Psoas muscle (tissue), 8 donors: Measurements from ENCODE around the gene SMCR8. TPM values are rescaled to one million over a fixed set of nuclear protein-coding genes. Genes with fewer than 3 reads are reported as not detected.
"Not testable (repeated sequence)": the region's sequence is repeated elsewhere in the genome, so short reads cannot be mapped to it uniquely, and the experiment has no call there.

Experiments used
- ATAC-seq, 4 donors: fragments of 200-7000 bp; cut with Tn5 transposase; one replicate each; pipeline ENCODE4 v1.9.1; 2020; ENCODE audit warnings: moderate library complexity in 3 of 4, mild to moderate bottlenecking in 2 of 4
- DNase-seq, 2 donors: peaks; one replicate each; pipeline ENCODE4 v3.0.0-alpha.2; 2020
- H3K27ac ChIP-seq: fragments of 200-600 bp; one replicate; pipeline ENCODE4 v1.8.0; 2022
- H3K27me3 ChIP-seq, 3 donors: fragments of 200-600 bp in 1 of 3; one replicate each; pipeline versions ENCODE4 v1.6.1 to v1.8.0; 2013 to 2022; ENCODE audit warnings: low read length in 2 of 3, mild to moderate bottlenecking in 2 of 3, moderate library complexity in 1 of 3; ENCODE audit not compliant: insufficient read depth in 3 of 3
- H3K36me3 ChIP-seq, 2 donors: fragments of 200-600 bp in 1 of 2; one replicate each; pipeline versions ENCODE4 v1.6.1 to v1.8.0; 2013 to 2022; ENCODE audit warnings: low read depth in 1 of 2, mild to moderate bottlenecking in 1 of 2, moderate library complexity in 1 of 2; ENCODE audit not compliant: insufficient read depth in 1 of 2
- H3K4me1 ChIP-seq: fragments of 200-600 bp; one replicate; pipeline ENCODE4 v1.8.0; 2022
- H3K4me3 ChIP-seq: fragments of 200-600 bp; one replicate; pipeline ENCODE4 v1.8.0; 2022; ENCODE audit warnings: mild to moderate bottlenecking
- H3K9me3 ChIP-seq: fragments of 200-600 bp; one replicate; pipeline ENCODE4 v1.8.0; 2022
- WGBS, 3 donors: extraction: QIAGEN DNeasy Blood & Tissue Kit; methylation state at CpG; one replicate each; pipeline versions ENCODE4 v1.1.6 to v1.1.7; 2013; 5-methylcytosine and 5-hydroxymethylcytosine counted together
- intact Hi-C, 2 donors: fragments of 100-400 bp; cut with DNase I; formaldehyde crosslinking; loops; one replicate each; pipeline versions ENCODE4 v1.11.0 to v1.14.2; 2022
- polyA plus RNA-seq, 3 donors: library from polyadenylated mRNA; stranded (reverse); fragments of 200-250 nt; gene quantifications; one replicate each; pipeline ENCODE4 v1.2.3, GENCODE V29; 2013
- total RNA-seq, 4 donors: library from RNA; stranded (reverse); fragmentation: NEBNext Ultra II Directional in 2 of 4; extraction: Animal tissue kit (Norgen Biotek cat#: 25700) in 2 of 4; gene quantifications; one replicate each; pipeline versions ENCODE4 v1.2.1 to v1.2.4, GENCODE V29; 2021 to 2023
- TF ChIP-seq, protein P1 (sequence below): fragments of 200-600 bp; IDR thresholded peaks from one replicate; pipeline ENCODE4 v1.8.0; 2022; ENCODE audit warnings: antibody characterized with exemption
- donor health status: healthy with polysubstance abuse.
- donor health status: DM: no; HTN: no; CAD: no; lungs with moderate emphysema.
- donor health status: Bipolar disorder and iron deficiency.
- donor health status: healthy.
- donor health status: DM: yes; HTN: yes; CAD: no.
- donor health status: DM: no; HTN: no; CAD: no.
- donor health status: DM: no; HTN: no; CAD: no.
- donor health status: DM: yes; HTN: yes; CAD: no.

SMCR8 gene
- total and polyA plus RNA-seq, 7 donors, result 3.9 to 23.4 (median 10.7) TPM

DNA sequence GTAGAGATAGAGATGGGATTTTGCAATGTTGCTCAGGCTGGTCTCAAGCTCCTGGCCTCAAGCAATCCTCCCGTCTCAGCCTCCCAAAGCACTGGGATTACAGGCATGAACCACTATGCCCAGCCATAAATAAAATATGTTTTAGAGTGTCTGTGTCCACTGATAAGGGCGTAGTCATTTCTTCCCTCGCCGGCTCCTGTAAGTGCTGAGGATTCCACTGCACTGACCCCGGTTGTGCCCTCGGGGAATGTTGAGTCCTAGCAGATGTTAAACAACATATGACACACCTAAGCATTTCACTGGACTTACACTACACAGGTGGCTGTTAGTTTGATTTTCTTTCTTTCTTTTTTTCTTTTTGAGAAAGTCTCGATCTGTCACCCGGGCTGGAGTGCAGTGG is 53.9 kb downstream of the SMCR8 start:
- no peaks in the 10 kb centered on the region for H3K4me1 ChIP-seq
- DNase-seq, result no peak
- intact Hi-C loops, result no loop called here
- TF ChIP-seq, protein P1, sequence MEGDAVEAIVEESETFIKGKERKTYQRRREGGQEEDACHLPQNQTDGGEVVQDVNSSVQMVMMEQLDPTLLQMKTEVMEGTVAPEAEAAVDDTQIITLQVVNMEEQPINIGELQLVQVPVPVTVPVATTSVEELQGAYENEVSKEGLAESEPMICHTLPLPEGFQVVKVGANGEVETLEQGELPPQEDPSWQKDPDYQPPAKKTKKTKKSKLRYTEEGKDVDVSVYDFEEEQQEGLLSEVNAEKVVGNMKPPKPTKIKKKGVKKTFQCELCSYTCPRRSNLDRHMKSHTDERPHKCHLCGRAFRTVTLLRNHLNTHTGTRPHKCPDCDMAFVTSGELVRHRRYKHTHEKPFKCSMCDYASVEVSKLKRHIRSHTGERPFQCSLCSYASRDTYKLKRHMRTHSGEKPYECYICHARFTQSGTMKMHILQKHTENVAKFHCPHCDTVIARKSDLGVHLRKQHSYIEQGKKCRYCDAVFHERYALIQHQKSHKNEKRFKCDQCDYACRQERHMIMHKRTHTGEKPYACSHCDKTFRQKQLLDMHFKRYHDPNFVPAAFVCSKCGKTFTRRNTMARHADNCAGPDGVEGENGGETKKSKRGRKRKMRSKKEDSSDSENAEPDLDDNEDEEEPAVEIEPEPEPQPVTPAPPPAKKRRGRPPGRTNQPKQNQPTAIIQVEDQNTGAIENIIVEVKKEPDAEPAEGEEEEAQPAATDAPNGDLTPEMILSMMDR, result no peak
- no peak overlapping the region for H3K4me3 ChIP-seq
- no peak overlapping the region for H3K27ac ChIP-seq
- no peaks in the 10 kb centered on the region for H3K36me3 ChIP-seq
- no peaks in the 10 kb centered on the region for H3K9me3 ChIP-seq
- ATAC-seq, result no peak
- 76 to 86% (median 84%) methylated on average over 8 of the region's 8 CpGs for WGBS, 3 donors
- H3K27me3 ChIP-seq, result peaks cover 0 to 3% (median 0%) of the 10 kb centered on the region in 3 donors

DNA sequence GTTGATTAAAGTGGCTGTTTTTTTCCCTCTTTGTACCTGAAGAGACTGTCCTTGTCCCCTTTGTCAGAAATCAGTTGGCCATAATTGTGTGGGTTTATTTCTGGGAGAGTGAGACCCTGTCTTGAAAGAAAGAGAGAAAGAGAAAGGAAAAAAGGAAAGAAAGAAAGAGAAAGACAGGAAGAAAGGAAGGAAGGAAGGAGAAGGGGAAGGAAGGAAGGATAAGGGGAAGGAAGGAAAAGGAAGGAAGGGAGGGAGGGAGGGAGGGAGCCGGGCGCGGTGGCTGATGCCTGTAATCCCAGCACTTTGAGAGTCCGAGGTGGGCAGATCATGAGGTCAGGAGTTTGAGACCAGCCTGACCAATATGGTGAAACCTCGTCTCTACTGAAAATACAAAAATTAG is 55.7 kb downstream of the SMCR8 start:
- Histone ChIP-seq H3K27ac (no peak overlapping the region), H3K27me3 (peaks cover 0 to 3% (median 0%) of the 10 kb centered on the region in 3 donors), H3K4me3 (no peak overlapping the region), H3K9me3 (no peaks in the 10 kb centered on the region), H3K36me3 (no peaks in the 10 kb centered on the region), H3K4me1 (no peaks in the 10 kb centered on the region)
- TF ChIP-seq, protein P1, result no peak
- no peak for DNase-seq
- no peak for ATAC-seq
- WGBS, 3 donors, result 63 to 66% (median 63%) methylated on average over 5 of the region's 5 CpGs
- intact Hi-C loops, result no loop called here

DNA sequence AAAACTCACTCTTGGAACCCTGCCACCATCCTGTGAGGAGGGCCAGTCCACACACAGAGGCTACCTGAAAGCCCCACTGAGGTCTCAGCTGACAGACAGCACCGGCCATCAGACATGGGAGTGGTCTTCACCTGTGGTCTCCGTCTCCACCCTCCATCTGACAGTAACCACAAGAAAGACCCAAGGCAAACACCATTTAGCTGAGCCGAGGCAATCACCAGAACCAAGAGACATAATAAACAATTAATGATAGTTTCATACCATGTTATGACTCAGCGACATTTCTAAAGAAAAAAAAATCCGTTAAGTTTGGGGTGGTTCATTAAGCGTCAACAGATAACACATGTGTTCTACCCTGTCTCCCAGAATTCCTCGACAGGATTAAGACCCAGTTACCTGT is 56.4 kb downstream of the SMCR8 start:
- no peak for DNase-seq
- H3K9me3 ChIP-seq, result no peaks in the 10 kb centered on the region
- no peak overlapping the region for H3K4me3 ChIP-seq

DNA sequence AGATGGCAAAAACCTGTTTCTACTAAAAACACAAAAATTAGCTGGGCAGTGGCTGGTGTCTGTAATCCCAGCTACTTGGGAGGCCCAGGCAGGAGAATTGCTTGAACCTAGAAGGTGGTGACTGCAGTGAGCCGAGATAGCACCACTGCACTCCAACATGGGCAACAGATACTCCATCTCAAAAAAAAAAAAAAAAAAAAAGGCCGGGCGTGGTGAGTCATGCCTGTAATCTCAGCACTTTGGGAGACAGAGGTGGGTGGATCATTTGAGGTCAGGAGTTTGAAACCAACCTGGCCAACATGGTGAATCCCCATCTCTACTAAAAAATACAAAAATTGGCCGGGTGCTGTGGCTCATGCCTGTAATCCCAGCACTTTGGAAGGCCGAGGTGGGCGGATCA is 58.1 kb downstream of the SMCR8 start:
- H3K4me1 ChIP-seq, H3K27ac ChIP-seq, H3K27me3 ChIP-seq, ATAC-seq, intact Hi-C loops, DNase-seq, H3K9me3 ChIP-seq, H3K36me3 ChIP-seq, H3K4me3 ChIP-seq: not testable (repeated sequence)
- 89 to 94% (median 89%) methylated on average over 5 to 6 of the region's 6 CpGs for WGBS, 3 donors

More for the DNA sequence above, 56.4 kb downstream of the SMCR8 start:
- 74 to 87% (median 79%) methylated on average over 7 of the region's 7 CpGs for WGBS, 3 donors
- no peak overlapping the region for H3K27ac ChIP-seq
- intact Hi-C loops, result no loop called here
- H3K36me3 ChIP-seq, result no peaks in the 10 kb centered on the region
- TF ChIP-seq, protein P1, result no peak
- peaks cover 0 to 3% (median 0%) of the 10 kb centered on the region in 3 donors for H3K27me3 ChIP-seq
- no peaks in the 10 kb centered on the region for H3K4me1 ChIP-seq
- no peak for ATAC-seq

DNA sequence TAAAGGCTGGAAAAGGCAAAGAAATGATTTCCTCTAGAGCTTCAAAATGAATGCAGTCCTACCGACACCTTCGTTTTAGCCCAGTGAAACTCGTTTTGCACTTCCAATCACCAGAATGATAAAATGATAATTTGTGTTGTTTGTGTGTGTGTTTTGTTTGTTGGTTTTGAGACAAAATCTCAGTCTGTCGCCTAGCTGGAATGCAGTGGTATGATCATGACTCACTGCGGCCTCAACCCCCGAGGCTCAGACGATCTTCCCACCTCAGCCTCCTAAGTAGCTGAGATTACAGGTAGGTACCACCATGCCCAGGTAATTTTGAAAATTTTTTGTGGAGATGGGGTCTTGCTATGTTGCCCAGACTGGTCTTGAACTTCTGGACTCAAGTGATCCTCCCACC is 59.1 kb downstream of the SMCR8 start:
- DNase-seq (no peak), ATAC-seq (no peak)
- Histone ChIP-seq H3K9me3 (no peaks in the 10 kb centered on the region), H3K4me3 (no peak overlapping the region), H3K36me3 (no peaks in the 10 kb centered on the region), H3K27ac (no peak overlapping the region), H3K27me3 (peaks cover 0 to 3% (median 0%) of the 10 kb centered on the region in 3 donors), H3K4me1 (no peaks in the 10 kb centered on the region)
- intact Hi-C loops, result no loop called here
- TF ChIP-seq, protein P1, result no peak
- WGBS, 3 donors, result 76 to 88% (median 82%) methylated on average over 7 of the region's 7 CpGs

Other genes with a start within 250 kb of the SMCR8 start
- gene DRG2, start 227.3 kb upstream of the SMCR8 start, total RNA-seq, result 10 to 100 TPM; 23.7 to 33.5 (median 27.9) TPM
- gene DRG2, start 227.3 kb upstream of the SMCR8 start, polyA plus RNA-seq, result 10 to 100 TPM; 23.9 to 33.2 (median 30.6) TPM
- gene MYO15A, start 206.5 kb upstream of the SMCR8 start, total RNA-seq, result under 1 TPM; 0.15 to 0.76 (median 0.44) TPM
- gene MYO15A, start 206.5 kb upstream of the SMCR8 start, polyA plus RNA-seq, result under 1 TPM; 0.10 to 0.44 (median 0.17) TPM
- gene ALKBH5, start 131.5 kb upstream of the SMCR8 start, total RNA-seq, result 100 to 1,000 TPM; 202 to 219 (median 211) TPM
- 100 to 1,000 TPM in 2 of 3 donors, 10 to 100 TPM in 1; 91.7 to 235 (median 111) TPM for gene ALKBH5, start 131.5 kb upstream of the SMCR8 start, polyA plus RNA-seq
- 1 to 10 TPM; 6.6 to 9.4 (median 8.5) TPM for gene LLGL1, start 89.7 kb upstream of the SMCR8 start, total RNA-seq
- 1 to 10 TPM; 5.1 to 9.5 (median 6.2) TPM for gene LLGL1, start 89.7 kb upstream of the SMCR8 start, polyA plus RNA-seq
- gene FLII, start 56.6 kb upstream of the SMCR8 start, total RNA-seq, result 100 to 1,000 TPM; 517 to 816 (median 599) TPM
- gene FLII, start 56.6 kb upstream of the SMCR8 start, polyA plus RNA-seq, result 100 to 1,000 TPM; 379 to 491 (median 476) TPM
- gene MIEF2, start 54.6 kb upstream of the SMCR8 start, total RNA-seq, result 10 to 100 TPM; 14.3 to 28.4 (median 22.0) TPM
- gene MIEF2, start 54.6 kb upstream of the SMCR8 start, polyA plus RNA-seq, result 10 to 100 TPM in 2 of 3 donors, 1 to 10 TPM in 1; 8.1 to 18.4 (median 11.6) TPM
- 10 to 100 TPM in 3 of 4 donors, 1 to 10 TPM in 1; 8.8 to 21.3 (median 14.1) TPM for gene TOP3A, start 299 bp upstream of the SMCR8 start, total RNA-seq
- 10 to 100 TPM; 10.5 to 24.3 (median 13.6) TPM for gene TOP3A, start 299 bp upstream of the SMCR8 start, polyA plus RNA-seq
- 10 to 100 TPM; 11.9 to 15.1 (median 14.4) TPM for gene SHMT1, start 48.3 kb downstream of the SMCR8 start, total RNA-seq
- 10 to 100 TPM in 2 of 3 donors, 1 to 10 TPM in 1; 8.3 to 20.8 (median 12.4) TPM for gene SHMT1, start 48.3 kb downstream of the SMCR8 start, polyA plus RNA-seq
- gene EVPLL, start 62.5 kb downstream of the SMCR8 start, total RNA-seq, result not detected
- under 1 TPM in 1 of 3 donors, not detected in 2; 0.03 TPM for gene EVPLL, start 62.5 kb downstream of the SMCR8 start, polyA plus RNA-seq
- 1 to 10 TPM in 1 of 4 donors, not detected in 3; 1.0 TPM for gene LGALS9C, start 161.5 kb downstream of the SMCR8 start, total RNA-seq
- under 1 TPM in 1 of 3 donors, not detected in 2; 0.04 TPM for gene LGALS9C, start 161.5 kb downstream of the SMCR8 start, polyA plus RNA-seq